ENCODE results near the gene PITX1. TPM values are rescaled to one million over a fixed set of nuclear protein-coding genes. Genes with fewer than 3 reads are reported as not detected.

The PITX1 gene
- total and polyA plus RNA-seq, 12 donors = 0.06 to 0.24 (median 0.12) TPM; not detected in 8

GRCh38 chr5:135038813-135039270 is 4.8 kb upstream of the PITX1 start:
- peak in 1 of 8 donors; percentile 4 for ATAC-seq
- Histone ChIP-seq H3K9me3 (no peaks in the 10 kb centered on the region), H3K4me3 (peak overlapping the region in 1 of 10 donors; percentile 7), H3K36me3 (no peaks in the 10 kb centered on the region), H3K27me3 (peaks cover 43 to 100% (median 98%) of the 10 kb centered on the region in 7 donors), H3K4me1 (peaks cover 5 to 26% (median 17%) of the 10 kb centered on the region in 9 donors), H3K27ac (no peak overlapping the region)
- no peak for DNase-seq
- intact Hi-C loops (cut with DNase I) = loop anchor here in 1 of 10 donors (10.0 kb wide), 1 partner anchor 146 kb away; no protein-coding TSS in a partner anchor
- TF ChIP-seq CTCF (IDR thresholded peaks at IDR 0.05) = no peak
- WGBS, 2 donors = 3% methylated on average over 39 to 42 of the region's 42 CpGs

- Histone ChIP-seq H3K9me3 (no peaks in the 10 kb centered on the region), H3K36me3 (no peaks in the 10 kb centered on the region), H3K4me3 (no peak overlapping the region), H3K4me1 (peaks cover 8 to 30% (median 21%) of the 10 kb centered on the region in 9 donors), H3K27me3 (peaks cover 48 to 100% (median 98%) of the 10 kb centered on the region in 7 donors), H3K27ac (no peak overlapping the region)
- DNase-seq = no peak
- intact Hi-C loops (cut with DNase I) = loop anchor here in 1 of 10 donors (10.0 kb wide), 1 partner anchor 146 kb away; no protein-coding TSS in a partner anchor
- WGBS, 2 donors = 7 to 11% methylated on average over 19 to 20 of the region's 20 CpGs
- ATAC-seq = no peak
- TF ChIP-seq CTCF (IDR thresholded peaks at IDR 0.05) = no peak
These were observed 4.3 kb upstream of the PITX1 start for GRCh38 chr5:135038205-135038812.

- H3K9me3 ChIP-seq = no peaks in the 10 kb centered on the region
- H3K4me1 ChIP-seq = peaks cover 14 to 36% (median 27%) of the 10 kb centered on the region in 9 donors
- H3K27ac ChIP-seq = no peak overlapping the region
- TF ChIP-seq CTCF (IDR thresholded peaks at IDR 0.05) = no peak
- H3K36me3 ChIP-seq = no peaks in the 10 kb centered on the region
- WGBS, 2 donors = 11 to 15% methylated on average over 11 of the region's 11 CpGs
- H3K27me3 ChIP-seq = peaks cover 53 to 100% (median 98%) of the 10 kb centered on the region in 7 donors
- intact Hi-C loops (cut with DNase I) = loop anchor here in 1 of 10 donors (10.0 kb wide), 1 partner anchor 147 kb away; no protein-coding TSS in a partner anchor
- ATAC-seq = no peak
- DNase-seq = no peak
- H3K4me3 ChIP-seq = no peak overlapping the region
These were observed 3.6 kb upstream of the PITX1 start for GRCh38 chr5:135037519-135038204.

DNA sequence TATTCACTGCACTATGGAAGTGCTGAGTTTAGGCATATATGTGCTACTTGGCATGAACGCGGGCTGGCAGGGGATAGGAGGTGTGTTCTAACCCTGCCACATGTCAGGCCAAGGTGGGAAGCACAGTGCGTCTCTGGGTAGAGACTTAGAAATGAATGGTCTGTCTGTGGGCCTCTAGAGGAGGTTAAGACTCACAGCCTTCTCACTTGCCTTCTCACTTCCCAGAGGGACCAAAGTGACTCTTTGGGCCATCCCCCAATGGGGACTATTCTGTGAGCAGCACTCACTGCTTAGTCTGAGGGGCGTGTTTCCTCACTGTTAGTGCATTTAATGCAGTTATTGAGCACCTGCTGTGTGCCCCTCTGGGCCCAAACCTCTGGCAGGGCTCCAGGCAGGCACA is 2.4 kb upstream of the PITX1 start:
- Histone ChIP-seq H3K27ac (no peak overlapping the region), H3K4me3 (no peak overlapping the region), H3K36me3 (no peaks in the 10 kb centered on the region), H3K27me3 (peaks cover 57 to 100% (median 98%) of the 10 kb centered on the region in 7 donors), H3K9me3 (no peaks in the 10 kb centered on the region), H3K4me1 (peaks cover 14 to 48% (median 33%) of the 10 kb centered on the region in 9 donors)
- ATAC-seq (no peak), DNase-seq (no peak)
- 48 to 55% methylated on average over 4 of the region's 4 CpGs for WGBS, 2 donors
- no peak for TF ChIP-seq CTCF (IDR thresholded peaks at IDR 0.05)
- intact Hi-C loops (cut with DNase I) = loop anchor here in 1 of 10 donors (10.0 kb wide), 1 partner anchor 148 kb away; no protein-coding TSS in a partner anchor

Measured in heart right ventricle (tissue), 16 donors.